A549 (cell line): ENCODE results near the gene PNPLA7. TPM values are rescaled to one million over a fixed set of nuclear protein-coding genes. Genes with fewer than 3 reads are reported as not detected.

Experiments used
- ATAC-seq, 2 experiments: fragments of 200-7000 bp in 1 of 2; fragments of >200 bp in 1 of 2; cut with Nextera tagmentation in 1 of 2; cut with Tn5 transposase in 1 of 2; 3 replicates each; pipeline versions ENCODE4 v1.8.0 to v1.9.1; 2018 to 2020; ENCODE audit warnings: mild to moderate bottlenecking in 1 of 2, moderate library complexity in 1 of 2
- CTCF ChIA-PET: fragments of 300-600 bp; sonication (Branson Sonifier 250); formaldehyde crosslinking; extraction: SDS; loops from one replicate; lab custom pipeline; 2021; ENCODE audit warnings: antibody characterized with exemption, inconsistent platforms; lab: Yijun Ruan, JAX
- POLR2A ChIA-PET: fragments of 350-600 bp; formaldehyde crosslinking; extraction: SDS; loops from one replicate; lab custom pipeline; 2021; ENCODE audit warnings: antibody characterized with exemption, inconsistent platforms; lab: Yijun Ruan, JAX
- DNase-seq, 2 experiments: peaks; one replicate each; pipeline versions ENCODE4 v3.0.0 to v3.0.0-alpha.2; 2011 to 2016; ENCODE audit warnings: low read depth in 1 of 2, low spot score in 1 of 2
- FAIRE-seq: peaks from 2 replicates; lab custom pipeline; 2011; peaks lifted over from hg19 to GRCh38; lab: Jason Lieb, UNC
- H3K27ac ChIP-seq, 2 experiments: fragments of >200 bp; sonication (Bioruptor Twin); formaldehyde crosslinking; 3 replicates each; pipeline ENCODE4 v1.5.1; 2016 to 2017
- H3K4me1 ChIP-seq: fragments of >200 bp; sonication (Bioruptor Twin); formaldehyde crosslinking; 3 replicates; pipeline ENCODE4 v1.6.1; 2016
- H3K4me2 ChIP-seq: fragments of >200 bp; sonication (Bioruptor Twin); formaldehyde crosslinking; 3 replicates; pipeline ENCODE4 v1.6.1; 2016
- H3K4me3 ChIP-seq: fragments of >200 bp; sonication (Bioruptor Twin); formaldehyde crosslinking; 3 replicates; pipeline ENCODE4 v1.5.1; 2016
- H3K9me3 ChIP-seq: fragments of >200 bp; sonication (Bioruptor Twin); formaldehyde crosslinking; 3 replicates; pipeline ENCODE4 v1.6.1; 2016
- BHLHE40 ChIP-seq: IDR thresholded peaks from 2 replicates; pipeline ENCODE4 v1.6.1; 2012; ENCODE audit warnings: low read depth, low read length, inconsistent platforms
- CBX8 ChIP-seq: fragments of 200-600 bp; sonication (generic); IDR thresholded peaks from 2 replicates; pipeline ENCODE4 v1.6.1; 2016
- CHD4 ChIP-seq: fragments of 200-600 bp; sonication (generic); IDR thresholded peaks from 2 replicates; pipeline ENCODE4 v1.6.1; 2016; ENCODE audit warnings: antibody characterized with exemption, mild to moderate bottlenecking, borderline replicate concordance
- EHMT2 ChIP-seq: fragments of 200-600 bp; sonication (generic); IDR thresholded peaks from 2 replicates; pipeline ENCODE4 v1.6.1; 2016; ENCODE audit warnings: antibody characterized with exemption, low read depth, mild to moderate bottlenecking, moderate library complexity
- ESRRA ChIP-seq: fragments of 150-350 bp; IDR thresholded peaks from 2 replicates; pipeline ENCODE4 v1.6.1; 2014; ENCODE audit warnings: mild to moderate bottlenecking, low read length, borderline replicate concordance
- HDAC2 ChIP-seq: fragments of 200-600 bp; sonication (generic); IDR thresholded peaks from 2 replicates; pipeline ENCODE4 v1.6.1; 2016
- HOXB5 ChIP-seq: fragments of 250-450 bp; sonication (Bioruptor Pico); IDR thresholded peaks from 2 replicates; pipeline ENCODE4 v1.5.0; 2020; ENCODE audit warnings: mild to moderate bottlenecking, moderate library complexity
- JUN ChIP-seq, 2 experiments: fragments of >200 bp; sonication (Bioruptor Twin); formaldehyde crosslinking; IDR thresholded peaks; 2 replicates in 1 of 2; 3 replicates in 1 of 2; pipeline ENCODE4 v1.6.1; 2016 to 2017
- KDM5A ChIP-seq: fragments of 200-600 bp; sonication (generic); IDR thresholded peaks from 2 replicates; pipeline ENCODE4 v1.6.1; 2016; ENCODE audit warnings: antibody characterized with exemption, mild to moderate bottlenecking
- MAFK ChIP-seq: fragments of 450-650 bp; IDR thresholded peaks from 2 replicates; pipeline ENCODE4 v1.6.1; 2014; ENCODE audit not compliant: partially characterized antibody
- NPAS2 ChIP-seq: fragments of 250-450 bp; sonication (Bioruptor Pico); IDR thresholded peaks from 2 replicates; pipeline ENCODE4 v1.8.0; 2022; ENCODE audit warnings: mild to moderate bottlenecking, moderate library complexity, borderline replicate concordance
- POLR2AphosphoS2 ChIP-seq: conservative IDR thresholded peaks from 2 replicates; pipeline ENCODE4 v1.6.1; 2012; ENCODE audit warnings: low read length, improper control_type of control experiment, inconsistent platforms
- RAD21 ChIP-seq, 2 experiments: fragments of >200 bp in 1 of 2; sonication (Bioruptor Twin) in 1 of 2; formaldehyde crosslinking in 1 of 2; IDR thresholded peaks in 1 of 2; conservative IDR thresholded peaks in 1 of 2; 2 replicates in 1 of 2; 3 replicates in 1 of 2; pipeline ENCODE4 v1.6.1; 2012 to 2018; ENCODE audit warnings: inconsistent platforms in 1 of 2
- RARB ChIP-seq: fragments of 250-450 bp; sonication (Bioruptor Pico); IDR thresholded peaks from 2 replicates; pipeline ENCODE4 v1.8.0; 2021; ENCODE audit warnings: mild to moderate bottlenecking, moderate library complexity
- RCOR1 ChIP-seq: fragments of 150-350 bp; IDR thresholded peaks from 2 replicates; pipeline ENCODE4 v1.6.1; 2014; ENCODE audit warnings: antibody characterized with exemption, low read length, low read depth
- RNF2 ChIP-seq: fragments of 200-600 bp; sonication (generic); IDR thresholded peaks from 2 replicates; pipeline ENCODE4 v1.6.1; 2016; ENCODE audit warnings: low read depth, mild to moderate bottlenecking, antibody characterized with exemption, moderate library complexity, borderline replicate concordance
- SREBF2 ChIP-seq: fragments of 450-650 bp; IDR thresholded peaks from 2 replicates; pipeline ENCODE4 v1.6.1; 2014; ENCODE audit warnings: mild to moderate bottlenecking, moderate library complexity
- TFCP2L1 ChIP-seq: fragments of 250-450 bp; sonication (Bioruptor Pico); IDR thresholded peaks from 2 replicates; pipeline ENCODE4 v1.5.0; 2021; ENCODE audit warnings: mild to moderate bottlenecking
- TP53 ChIP-seq: fragments of 250-450 bp; sonication (Bioruptor Pico); IDR thresholded peaks from 2 replicates; pipeline ENCODE4 v1.5.0; 2021; ENCODE audit warnings: mild to moderate bottlenecking, moderate library complexity
- WGBS: methylation state at CpG from one replicate; pipeline ENCODE4 v1.1.6; 2017; ENCODE audit errors: missing lambda C conversion rate; 5-methylcytosine and 5-hydroxymethylcytosine counted together
- polyA plus RNA-seq, 4 experiments: library from polyadenylated mRNA; depleted of rRNA in 3 of 4; stranded (reverse); fragments of >200 nt; fragmentation: RNase III in 1 of 4; extraction: RNeasy Plus Mini Kit Qiagen cat#74134 plus additional on column Dnase treatment in 1 of 4; gene quantifications; 2 replicates in 3 of 4; 3 replicates in 1 of 4; pipeline ENCODE4 v1.2.3, GENCODE V29; 2011 to 2017
- TF ChIP-seq, protein P1 (sequence below): IDR thresholded peaks from 2 replicates; pipeline ENCODE4 v1.6.1; 2012
- TF ChIP-seq, protein P2 (sequence below): fragments of 250-450 bp; sonication (Bioruptor Pico); IDR thresholded peaks from 2 replicates; pipeline ENCODE4 v1.5.0; 2020; ENCODE audit warnings: low read depth, mild to moderate bottlenecking, moderate library complexity

PNPLA7 gene
- polyA plus RNA-seq, 2 of the 4 experiments (the other 2 are of a cell fraction), result 0.31 to 1.1 TPM

DNA sequence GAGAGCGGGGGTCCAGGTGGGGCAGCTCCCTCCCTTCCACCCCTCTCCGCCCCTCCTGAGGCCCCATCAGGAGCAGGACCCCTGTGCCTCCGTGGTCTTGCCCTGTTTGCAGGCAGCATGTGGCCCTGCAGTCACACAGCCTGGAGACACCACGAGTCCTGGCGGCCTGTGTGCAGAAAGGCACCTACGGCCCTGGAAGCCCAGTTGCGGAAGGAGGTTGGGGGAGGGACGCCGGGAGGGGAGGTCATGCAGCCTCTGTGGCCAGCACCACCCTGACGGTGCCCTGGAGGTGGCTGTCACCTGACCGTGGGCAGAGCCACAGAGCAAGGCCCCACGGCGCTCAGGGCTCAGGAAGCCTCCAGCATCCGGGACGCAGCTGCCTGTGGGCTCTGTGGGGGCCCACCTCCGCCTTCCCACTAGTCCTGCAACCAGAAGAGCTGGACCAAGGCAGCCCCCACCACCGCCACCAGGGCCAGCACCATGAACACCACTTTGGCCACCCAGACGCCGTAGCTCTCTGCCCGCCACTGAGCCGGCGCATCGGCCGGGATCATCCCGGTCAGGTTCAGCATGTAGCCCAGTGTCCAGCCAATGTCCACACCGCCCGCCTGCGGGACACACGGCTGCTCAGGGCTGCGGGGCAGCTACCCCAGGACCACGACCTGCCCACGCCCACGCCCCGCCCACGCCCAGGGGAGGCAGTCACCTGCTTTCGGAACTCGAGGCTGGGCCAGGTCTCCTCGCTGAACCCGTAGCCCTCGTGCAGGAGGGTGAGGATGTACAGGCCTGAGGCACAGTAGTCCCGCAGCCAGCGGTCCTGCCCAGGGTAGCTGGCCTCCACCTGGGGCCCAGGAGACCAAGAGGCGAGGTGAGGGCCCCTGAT, 115.5 kb downstream of the PNPLA7 start:
- H3K4me1 ChIP-seq, result peaks cover 23% of the 10 kb centered on the region
- FAIRE-seq (no peak), ATAC-seq (no peak), DNase-seq (no peak)
- WGBS, result 88% methylated on average over 18 of the region's 43 CpGs
- no peak overlapping the region for H3K4me2 ChIP-seq
- ChIA-PET POLR2A (no interaction called here), CTCF (interaction anchor here (0.6 to 7.4 kb wide), 4 partner anchors 11 to 138 kb away, joined by 3 to 86 read pairs (median 4); partner anchors contain the start of genes EXD3 and NOXA1)
- no peak for TF ChIP-seq POLR2AphosphoS2
- TF ChIP-seq KDM5A, result no peak
- TF ChIP-seq TP53 (CRISPR knock-in tag), result no peak
- TF ChIP-seq, protein P1, sequence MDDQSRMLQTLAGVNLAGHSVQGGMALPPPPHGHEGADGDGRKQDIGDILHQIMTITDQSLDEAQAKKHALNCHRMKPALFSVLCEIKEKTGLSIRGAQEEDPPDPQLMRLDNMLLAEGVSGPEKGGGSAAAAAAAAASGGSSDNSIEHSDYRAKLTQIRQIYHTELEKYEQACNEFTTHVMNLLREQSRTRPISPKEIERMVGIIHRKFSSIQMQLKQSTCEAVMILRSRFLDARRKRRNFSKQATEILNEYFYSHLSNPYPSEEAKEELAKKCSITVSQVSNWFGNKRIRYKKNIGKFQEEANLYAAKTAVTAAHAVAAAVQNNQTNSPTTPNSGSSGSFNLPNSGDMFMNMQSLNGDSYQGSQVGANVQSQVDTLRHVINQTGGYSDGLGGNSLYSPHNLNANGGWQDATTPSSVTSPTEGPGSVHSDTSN, result no peak
- TF ChIP-seq RARB (CRISPR knock-in tag), result no peak
- TF ChIP-seq NPAS2, result no peak
- TF ChIP-seq ESRRA, result no peak
- no peak for TF ChIP-seq CBX8
- TF ChIP-seq EHMT2, result no peak
- TF ChIP-seq CHD4, result no peak
- TF ChIP-seq TFCP2L1 (CRISPR knock-in tag), result no peak
- TF ChIP-seq SREBF2, result no peak
- no peaks in the 10 kb centered on the region for H3K9me3 ChIP-seq
- H3K27ac ChIP-seq, result no peak overlapping the region
- no peak overlapping the region for H3K4me3 ChIP-seq

DNA sequence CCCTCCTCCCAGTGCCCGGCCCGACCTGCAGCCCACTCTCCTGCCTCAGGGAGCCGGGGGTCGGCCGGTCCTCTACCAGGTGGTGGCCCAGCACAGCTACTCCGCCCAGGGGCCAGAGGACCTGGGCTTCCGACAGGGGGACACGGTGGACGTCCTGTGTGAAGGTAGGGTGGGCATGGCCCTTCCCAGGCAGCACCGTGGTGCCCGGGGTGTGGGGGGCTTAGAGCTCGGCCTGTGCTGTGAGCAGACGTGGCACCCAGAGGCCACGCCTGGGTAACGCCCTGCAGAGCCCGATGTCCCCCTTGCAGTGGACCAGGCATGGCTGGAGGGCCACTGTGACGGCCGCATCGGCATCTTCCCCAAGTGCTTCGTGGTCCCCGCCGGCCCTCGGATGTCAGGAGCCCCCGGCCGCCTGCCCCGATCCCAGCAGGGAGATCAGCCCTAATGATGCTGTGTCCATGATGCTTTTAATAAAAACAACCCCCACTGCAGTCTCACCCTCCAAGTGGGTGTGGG, 116.2 kb downstream of the PNPLA7 start:
- TF ChIP-seq SREBF2 (no peak), MAFK (no peak), RNF2 (no peak), BHLHE40 (no peak)
- H3K4me3 ChIP-seq, result no peak overlapping the region
- no peak overlapping the region for H3K4me2 ChIP-seq
- CTCF ChIA-PET, result interaction anchor here (0.6 to 8.1 kb wide), 5 partner anchors 10 to 168 kb away, joined by 3 to 98 read pairs (median 3); partner anchors contain the start of genes ENTPD8, EXD3 and NOXA1
- ATAC-seq (no peak), DNase-seq (no peak), FAIRE-seq (no peak)
- no peaks in the 10 kb centered on the region for H3K9me3 ChIP-seq
- no peak overlapping the region for H3K27ac ChIP-seq
- peaks cover 24% of the 10 kb centered on the region for H3K4me1 ChIP-seq
- POLR2A ChIA-PET, result no interaction called here
- 96% methylated on average over 9 of the region's 26 CpGs for WGBS

DNA sequence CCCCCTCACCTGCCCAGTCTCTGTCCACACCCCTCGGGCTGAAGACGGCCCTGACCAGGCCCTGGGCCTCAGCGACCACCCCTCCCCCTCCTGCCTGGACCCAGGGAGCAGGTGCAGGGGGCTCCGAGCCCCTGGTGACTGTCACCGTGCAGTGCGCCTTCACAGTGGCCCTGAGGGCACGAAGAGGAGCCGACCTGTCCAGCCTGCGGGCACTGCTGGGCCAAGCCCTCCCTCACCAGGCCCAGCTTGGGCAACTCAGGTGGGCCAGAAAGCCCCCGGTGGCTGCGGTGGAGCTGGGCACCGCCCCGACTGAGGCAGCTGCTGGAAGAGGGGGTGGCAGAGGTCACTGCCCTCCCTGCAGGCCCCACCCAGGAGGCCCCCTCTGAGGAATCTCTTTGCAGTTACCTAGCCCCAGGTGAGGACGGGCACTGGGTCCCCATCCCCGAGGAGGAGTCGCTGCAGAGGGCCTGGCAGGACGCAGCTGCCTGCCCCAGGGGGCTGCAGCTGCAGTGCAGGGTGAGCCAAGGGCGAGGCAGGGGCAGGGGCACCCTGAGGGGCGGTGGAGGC, 116.8 kb downstream of the PNPLA7 start:
- POLR2A ChIA-PET, result no interaction called here
- TF ChIP-seq, protein P2, sequence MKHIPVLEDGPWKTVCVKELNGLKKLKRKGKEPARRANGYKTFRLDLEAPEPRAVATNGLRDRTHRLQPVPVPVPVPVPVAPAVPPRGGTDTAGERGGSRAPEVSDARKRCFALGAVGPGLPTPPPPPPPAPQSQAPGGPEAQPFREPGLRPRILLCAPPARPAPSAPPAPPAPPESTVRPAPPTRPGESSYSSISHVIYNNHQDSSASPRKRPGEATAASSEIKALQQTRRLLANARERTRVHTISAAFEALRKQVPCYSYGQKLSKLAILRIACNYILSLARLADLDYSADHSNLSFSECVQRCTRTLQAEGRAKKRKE (CRISPR knock-in tag), result no peak
- no peak for TF ChIP-seq HOXB5
- no peak for TF ChIP-seq RAD21 (conservative IDR thresholded peaks at IDR 0.05 in 1 of 2, IDR thresholded peaks at IDR 0.05 in 1 of 2)
- TF ChIP-seq RCOR1, result no peak
- TF ChIP-seq, protein P1, result no peak
- TF ChIP-seq RNF2, result no peak
- TF ChIP-seq HDAC2, result no peak
- TF ChIP-seq JUN (IDR thresholded peaks at IDR 0.05), result no peak
- H3K4me1 ChIP-seq, result peaks cover 24% of the 10 kb centered on the region
- no peaks in the 10 kb centered on the region for H3K9me3 ChIP-seq
- ATAC-seq (no peak), DNase-seq (no peak), FAIRE-seq (no peak)
- WGBS, result no CpG with 5 or more reads among the region's 19 CpGs
- no peak overlapping the region for H3K27ac ChIP-seq
- CTCF ChIA-PET, result interaction anchor here (0.6 to 8.1 kb wide), 5 partner anchors 10 to 169 kb away, joined by 3 to 98 read pairs (median 3); partner anchors contain the start of genes ENTPD8, EXD3 and NOXA1
- no peak overlapping the region for H3K4me2 ChIP-seq
- H3K4me3 ChIP-seq, result no peak overlapping the region
